DLD1 (cell line): ENCODE measurements around the gene WNK2.

Experiments used
- in situ Hi-C: cut with HindIII; loops from 2 replicates; pipeline ENCODE4 v1.10.0; 2017; ENCODE audit warnings: low sequenced_read_pairs

The WNK2 gene

GRCh38 chr9:93290495-93291434, 106.8 kb downstream of the WNK2 start:
- in situ Hi-C loops = no loop called here

- in situ Hi-C loops = no loop called here
Measured at GRCh38 chr9:93291536-93292287, 107.8 kb downstream of the WNK2 start.

GRCh38 chr9:93292288-93292615, 108.3 kb downstream of the WNK2 start:
- in situ Hi-C loops = no loop called here

GRCh38 chr9:93292664-93293328, 108.9 kb downstream of the WNK2 start:
- in situ Hi-C loops = no loop called here

GRCh38 chr9:93294011-93294410, 110.1 kb downstream of the WNK2 start:
- in situ Hi-C loops = no loop called here

GRCh38 chr9:93295031-93295430, 111.1 kb downstream of the WNK2 start:
- in situ Hi-C loops = no loop called here

- in situ Hi-C loops = no loop called here
Measured at GRCh38 chr9:93295456-93296076, 111.6 kb downstream of the WNK2 start.

GRCh38 chr9:93296889-93297480, 113.0 kb downstream of the WNK2 start:
- in situ Hi-C loops = no loop called here

GRCh38 chr9:93297659-93298497, 113.9 kb downstream of the WNK2 start:
- in situ Hi-C loops = no loop called here

- in situ Hi-C loops = no loop called here
Measured at GRCh38 chr9:93298498-93299417, 114.8 kb downstream of the WNK2 start.

GRCh38 chr9:93299418-93300174, 115.7 kb downstream of the WNK2 start:
- in situ Hi-C loops = loop anchor here (10.0 kb wide), 1 partner anchor 145 kb away; no protein-coding TSS in a partner anchor

GRCh38 chr9:93300175-93300572, 116.2 kb downstream of the WNK2 start:
- in situ Hi-C loops = loop anchor here (10.0 kb wide), 1 partner anchor 145 kb away; no protein-coding TSS in a partner anchor

GRCh38 chr9:93300585-93301081, 116.7 kb downstream of the WNK2 start:
- in situ Hi-C loops = loop anchor here (10.0 kb wide), 1 partner anchor 146 kb away; no protein-coding TSS in a partner anchor

- in situ Hi-C loops = loop anchor here (10.0 kb wide), 1 partner anchor 147 kb away; no protein-coding TSS in a partner anchor
Measured at GRCh38 chr9:93301291-93301811, 117.4 kb downstream of the WNK2 start.

- in situ Hi-C loops = loop anchor here (10.0 kb wide), 1 partner anchor 147 kb away; no protein-coding TSS in a partner anchor
Measured at GRCh38 chr9:93301911-93302541, 118.1 kb downstream of the WNK2 start.

GRCh38 chr9:93302586-93303257, 118.8 kb downstream of the WNK2 start:
- in situ Hi-C loops = loop anchor here (10.0 kb wide), 1 partner anchor 148 kb away; no protein-coding TSS in a partner anchor
